NCI-H510A (cell line): ENCODE results near the gene PIK3R5.

Source experiments
- DNase-seq: peaks from one replicate; lab custom pipeline; 2025; lab: John Stamatoyannopoulos, UW

The PIK3R5 gene

GRCh38 chr17:8922451-8922850 lies 43.1 kb downstream of the PIK3R5 start:
- no peak for DNase-seq

GRCh38 chr17:8921147-8921546 lies 44.4 kb downstream of the PIK3R5 start:
- no peak for DNase-seq

- DNase-seq, result no peak
Measured at GRCh38 chr17:8918807-8919465, 46.6 kb downstream of the PIK3R5 start.

- no peak for DNase-seq
Measured at GRCh38 chr17:8916466-8916865, 49.0 kb downstream of the PIK3R5 start.

GRCh38 chr17:8914554-8914953 lies 51.0 kb downstream of the PIK3R5 start:
- no peak for DNase-seq

- DNase-seq, result no peak
Measured at GRCh38 chr17:8913879-8914278, 51.6 kb downstream of the PIK3R5 start.

DNA sequence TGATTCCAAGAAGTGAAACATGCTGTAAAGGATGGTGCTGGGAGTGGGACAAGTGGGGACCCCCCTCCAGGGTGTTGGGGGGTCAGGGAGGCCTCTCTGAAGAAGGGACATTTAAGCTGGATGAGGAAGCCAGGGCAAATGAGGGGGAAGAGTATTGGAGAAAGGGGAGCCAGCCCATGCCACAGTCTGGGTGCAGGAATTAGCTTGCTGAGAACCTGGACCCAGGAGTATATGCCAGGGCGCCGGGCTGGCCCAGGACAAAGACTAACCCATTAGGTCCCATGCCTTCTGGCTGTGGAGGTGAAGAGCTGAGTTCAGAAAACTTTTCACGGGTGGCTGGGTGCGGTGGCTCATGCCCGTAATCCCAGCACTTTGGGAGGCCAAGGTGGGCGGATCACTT lies 52.4 kb downstream of the PIK3R5 start:
- DNase-seq, result no peak

GRCh38 chr17:8912084-8912981 lies 53.2 kb downstream of the PIK3R5 start:
- DNase-seq, result no peak

DNA sequence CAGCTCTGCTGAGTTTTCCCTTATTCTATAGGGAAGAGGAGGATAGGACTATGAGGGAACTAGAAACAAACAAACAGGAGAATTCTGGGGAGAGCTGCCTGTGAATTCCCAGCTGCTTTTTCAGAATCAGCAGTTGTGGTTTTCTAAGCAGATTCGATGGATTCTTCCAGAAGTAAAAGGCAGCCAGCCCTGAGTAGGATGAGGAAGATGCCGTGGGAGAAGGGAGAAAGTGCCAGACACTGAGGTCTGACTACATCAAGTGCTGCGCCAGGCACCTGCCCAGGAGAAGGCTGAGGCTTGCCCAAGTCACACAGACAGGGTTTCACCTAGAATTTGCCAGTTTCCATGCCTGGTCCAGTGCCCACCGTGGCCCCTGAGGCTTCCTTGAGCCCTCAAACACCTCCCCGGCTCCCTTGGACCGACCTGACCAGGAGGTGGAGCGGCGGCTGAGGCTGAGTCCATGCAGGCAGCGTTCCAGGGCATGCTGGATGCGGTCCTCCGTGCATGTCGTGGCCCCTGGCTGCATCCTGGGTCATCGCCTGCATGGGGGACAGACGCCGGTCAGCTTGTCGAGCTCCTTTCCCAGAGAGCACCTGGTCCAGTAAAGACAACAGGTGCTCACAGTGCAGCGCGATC lies 54.4 kb downstream of the PIK3R5 start:
- no peak for DNase-seq

DNA sequence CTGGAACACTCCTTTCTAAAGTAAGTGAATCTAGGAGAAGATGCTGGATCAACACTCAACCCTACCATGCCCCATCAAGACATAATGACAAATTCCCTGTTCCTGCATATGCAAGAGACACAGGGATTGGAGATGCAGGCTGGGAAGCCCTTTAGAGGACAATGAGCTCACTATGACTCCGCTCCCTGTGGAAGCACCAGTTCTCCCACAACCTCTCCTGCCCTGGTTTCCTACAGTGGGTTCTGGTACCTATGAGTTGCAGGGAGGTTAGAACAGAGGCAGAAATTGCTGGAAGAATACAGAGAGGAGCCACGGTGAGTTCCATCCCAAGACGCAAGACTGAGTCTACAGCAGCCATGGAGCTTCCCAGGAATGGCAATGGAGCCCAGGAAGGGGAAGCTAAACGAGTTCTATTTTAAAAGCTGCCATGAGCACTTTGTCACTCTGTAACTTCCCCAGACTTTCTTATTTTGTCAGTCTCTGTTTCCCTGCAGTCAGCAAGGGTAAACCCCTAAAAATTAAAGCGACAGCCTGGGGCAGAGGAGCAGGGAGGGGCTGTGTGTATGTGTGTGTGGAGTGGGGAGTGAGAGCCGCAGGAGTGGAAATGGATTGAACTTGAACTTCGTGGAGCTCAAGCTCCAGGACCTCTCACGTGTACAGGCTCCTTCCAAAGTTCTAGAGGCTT lies 55.8 kb downstream of the PIK3R5 start:
- no peak for DNase-seq

DNA sequence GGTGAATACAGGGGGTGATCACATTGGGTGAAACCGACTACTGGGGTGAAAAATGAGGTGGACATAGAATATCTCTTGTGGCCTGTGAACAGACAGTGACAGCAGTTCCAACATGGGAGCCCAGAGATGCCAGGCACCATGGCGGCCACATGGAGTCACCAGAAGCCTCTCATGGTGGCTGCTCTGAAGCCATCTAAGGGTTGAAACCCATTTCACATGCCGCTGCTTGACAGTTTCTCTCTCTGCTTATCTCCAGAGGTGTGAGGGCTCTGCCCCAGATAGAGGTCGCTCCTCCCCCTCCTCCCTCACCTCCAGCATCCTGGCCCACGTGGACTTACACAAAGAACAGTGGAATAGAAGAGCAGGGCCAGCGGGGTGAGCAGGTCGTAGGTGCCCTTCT lies 60.2 kb downstream of the PIK3R5 start:
- DNase-seq, result no peak

DNA sequence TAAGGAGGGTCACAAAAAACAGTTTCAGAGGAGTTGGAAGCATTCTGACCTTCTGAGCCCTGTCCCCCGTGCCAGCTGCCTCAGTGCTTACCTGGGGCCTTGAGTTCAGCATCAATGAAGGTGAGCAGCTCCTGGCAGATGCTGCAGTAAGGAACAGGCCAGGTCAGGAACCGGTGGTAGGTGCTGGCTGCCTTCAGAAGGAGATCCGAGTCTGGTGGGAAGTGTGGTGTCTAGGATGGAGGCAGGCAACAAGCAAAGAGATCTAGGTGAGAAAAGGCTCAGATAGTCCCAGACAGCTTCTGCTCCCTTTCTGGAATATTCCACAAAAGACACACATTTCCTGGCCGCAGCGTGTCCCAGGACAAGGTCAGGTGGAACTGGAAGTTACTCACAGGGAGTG lies 60.8 kb downstream of the PIK3R5 start:
- DNase-seq, result no peak

GRCh38 chr17:8904201-8904600 lies 61.3 kb downstream of the PIK3R5 start:
- DNase-seq, result no peak

GRCh38 chr17:8900626-8901585 lies 64.6 kb downstream of the PIK3R5 start:
- no peak for DNase-seq

DNA sequence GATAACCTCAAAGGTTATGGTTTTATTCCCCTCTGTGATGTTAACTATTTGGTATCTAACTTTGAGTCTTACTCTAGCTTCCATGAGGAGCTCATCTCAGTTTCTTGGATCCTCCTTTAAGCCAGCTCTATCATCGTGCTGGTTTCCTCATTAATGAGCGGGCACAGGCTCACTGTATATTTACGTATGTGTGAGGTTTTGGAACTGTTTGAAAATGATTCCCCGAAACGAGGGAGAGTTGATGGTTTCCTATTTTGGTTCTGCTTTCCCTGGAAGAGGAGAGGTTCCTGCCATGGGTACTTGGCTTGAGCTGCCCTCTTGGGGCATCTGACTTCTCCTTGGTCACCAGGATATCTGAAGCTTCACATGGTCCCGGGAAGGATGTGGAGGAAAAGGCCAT lies 65.3 kb downstream of the PIK3R5 start:
- DNase-seq, result no peak

DNA sequence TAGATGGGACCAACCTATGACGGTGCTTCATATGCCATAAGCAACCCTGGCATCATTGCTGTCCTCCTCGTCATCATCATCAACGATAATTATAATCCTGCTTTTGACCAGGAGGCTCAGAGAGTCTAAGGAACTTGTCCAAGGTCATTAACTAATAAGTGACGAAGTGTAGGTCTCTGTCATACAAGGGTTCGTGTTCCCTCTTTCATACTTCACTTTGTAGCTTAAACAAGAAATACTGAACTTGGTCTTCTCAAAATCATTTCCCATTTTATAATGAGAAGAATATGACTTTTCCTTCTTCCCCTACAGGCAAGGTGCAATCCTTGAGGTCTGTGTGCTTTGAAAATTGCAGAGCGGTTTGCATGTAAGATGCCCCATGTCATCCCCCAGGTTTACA lies 66.9 kb downstream of the PIK3R5 start:
- DNase-seq, result no peak

DNA sequence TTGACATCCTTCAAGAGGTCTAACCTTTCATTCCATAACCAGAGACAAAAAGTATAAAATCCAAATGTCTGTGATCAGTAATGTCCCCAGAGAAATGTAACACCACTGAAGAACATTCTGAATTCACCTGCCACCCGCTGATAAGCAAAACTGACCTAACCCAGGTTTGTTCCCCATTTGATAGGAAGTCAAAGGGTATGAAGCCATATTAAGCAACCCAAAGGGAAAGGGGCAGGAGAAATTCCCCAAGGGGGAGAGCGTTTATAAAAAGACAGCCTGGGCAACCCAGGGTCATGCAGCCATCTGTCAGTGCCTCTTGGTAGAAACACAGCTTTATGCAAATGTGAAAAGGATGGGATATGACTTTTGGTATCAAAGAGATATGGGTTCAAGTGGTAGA lies 67.4 kb downstream of the PIK3R5 start:
- no peak for DNase-seq

DNA sequence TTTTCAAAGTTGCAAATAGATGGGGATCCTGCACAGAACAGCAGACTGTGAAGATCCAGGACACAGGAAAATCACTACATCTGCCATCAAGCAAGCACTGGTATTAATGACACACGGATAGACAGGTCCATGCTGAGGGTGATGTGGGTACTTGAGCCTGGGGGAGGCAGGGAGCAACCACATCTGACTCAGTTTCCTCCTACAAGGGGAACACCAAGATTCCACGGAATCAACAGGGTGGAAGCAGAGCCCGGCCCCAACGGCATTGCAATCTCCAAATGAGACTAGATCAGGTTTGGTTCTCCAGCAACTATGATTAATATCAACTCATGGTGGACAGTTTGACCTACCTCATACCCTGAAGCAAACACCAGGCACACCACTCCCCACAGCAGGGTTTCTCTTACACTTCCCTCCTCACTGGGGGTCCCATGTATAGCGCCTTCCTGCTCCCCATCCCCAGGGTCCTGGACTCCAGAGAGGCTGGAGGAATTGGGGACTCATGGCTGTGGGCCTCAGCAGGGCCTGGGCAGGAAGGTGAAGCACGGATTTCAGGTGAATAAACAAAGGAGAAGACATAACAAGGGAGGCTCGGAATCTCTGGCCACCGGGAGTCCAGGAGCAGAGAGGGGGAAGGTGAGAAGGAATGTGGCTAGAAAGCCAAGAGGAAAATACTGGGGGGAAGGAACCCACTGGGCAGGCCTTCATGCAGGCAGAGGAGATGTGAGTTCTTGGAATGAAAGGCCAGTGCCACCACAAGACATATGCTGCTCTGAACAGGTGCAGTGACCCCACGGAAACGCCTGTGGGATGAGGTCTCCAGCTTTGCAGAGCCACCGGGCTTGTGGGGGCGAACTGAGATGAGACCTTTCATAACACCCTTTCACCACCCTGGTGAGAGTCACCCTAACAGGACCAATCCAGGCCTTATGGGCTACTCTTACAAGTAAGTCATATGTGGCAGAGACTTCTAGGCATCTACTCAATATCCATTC lies 68.6 kb downstream of the PIK3R5 start:
- no peak for DNase-seq

DNA sequence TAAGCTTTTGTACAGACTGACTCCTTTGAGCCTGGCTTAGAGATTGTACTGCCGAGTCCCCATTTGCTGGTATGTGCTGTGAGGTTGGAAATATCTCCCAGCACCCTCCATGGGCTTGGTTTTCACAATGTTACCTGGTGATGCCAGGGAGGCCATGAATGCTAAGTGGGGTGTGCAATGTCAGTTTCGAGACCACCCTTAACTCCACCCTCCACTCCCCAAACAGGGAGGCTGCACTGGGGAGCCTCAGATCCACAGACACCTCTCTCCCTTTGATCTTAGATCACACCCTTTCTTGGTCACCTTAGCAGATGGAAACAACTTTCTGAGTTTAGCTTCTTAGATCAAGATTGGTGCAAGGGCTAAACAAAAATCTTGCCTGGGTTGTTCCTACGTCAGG lies 69.4 kb downstream of the PIK3R5 start:
- no peak for DNase-seq
